H1 (cell line): ENCODE results near the gene ZNF281. TPM values are rescaled to one million over a fixed set of nuclear protein-coding genes. Genes with fewer than 3 reads are reported as not detected.

Source experiments
- BACH1 ChIP-seq: IDR thresholded peaks from 2 replicates; pipeline ENCODE4 v1.6.1; 2012; ENCODE audit warnings: low read length, improper control_type of control experiment
- EP300 ChIP-seq, 2 experiments: IDR thresholded peaks; 1 replicate in 1 of 2; 2 replicates in 1 of 2; pipeline ENCODE4 v1.6.1; 2011 to 2012; ENCODE audit warnings: low read depth in 2 of 2, low read length in 2 of 2, mild to moderate bottlenecking in 2 of 2, borderline replicate concordance in 1 of 2, inconsistent platforms in 1 of 2, moderate library complexity in 1 of 2
- USF2 ChIP-seq: IDR thresholded peaks from 2 replicates; pipeline ENCODE4 v1.6.1; 2011; ENCODE audit warnings: low read length, improper control_type of control experiment
- polyA plus RNA-seq, 7 experiments: library from polyadenylated mRNA; depleted of rRNA in 3 of 7; stranded (reverse) in 5 of 7; unstranded in 2 of 7; fragments of >200 nt in 5 of 7; fragments of 200-250 nt in 2 of 7; gene quantifications; 1 replicate in 5 of 7; 2 replicates in 1 of 7; 4 replicates in 1 of 7; pipeline versions ENCODE4 v1.2.1 to v1.2.3, GENCODE V29; 2011 to 2013; ENCODE audit warnings: missing spikeins in 2 of 7, mixed read lengths in 2 of 7
- total RNA-seq: library from RNA; stranded (reverse); fragmentation: NEBNext Ultra II Directional; extraction: Animal tissue kit (Norgen Biotek cat#: 25700); gene quantifications from 2 replicates; pipeline ENCODE4 v1.2.1, GENCODE V29; 2021

Gene ZNF281
- total and polyA plus RNA-seq, 2 of the 8 experiments (the other 6 are each of a cell fraction or from before 2014, with no cell fraction given) = 19.5 to 61.4 TPM

GRCh38 chr1:200437088-200437487 is 27.3 kb upstream of the ZNF281 start (continued):
- TF ChIP-seq BACH1 = no peak
- no peak for TF ChIP-seq EP300 (IDR thresholded peaks at IDR 0.05; ENCODE audit: borderline replicate concordance in 1 of 2, low read depth in 2 of 2, low read length in 2 of 2)
- no peak for TF ChIP-seq USF2
